ENCODE data around the gene ZNF275.

- TF ChIP-seq POLR2A (IDR thresholded peaks at IDR 0.05; ENCODE audit: low read length) = no peak
- TF ChIP-seq GATA1 (IDR thresholded peaks at IDR 0.05; ENCODE audit: low read depth, low read length) = no peak
Measured at GRCh38 chrX:153327561-153327960, 6.4 kb upstream of the ZNF275 start.

Measured in erythroblast (primary cell).